GM18517 (cell line): ENCODE results near the gene SUSD6.
"Not testable (repeated sequence)": the region's sequence is repeated elsewhere in the genome, so short reads cannot be mapped to it uniquely, and the experiment has no call there.

Experiments
- ATAC-seq: cut with Tn5 transposase; IDR thresholded peaks from one replicate; pipeline ENCODE4 v1.9.1; 2021; ENCODE audit warnings: mild to moderate bottlenecking, moderate library complexity; ENCODE audit not compliant: unreplicated experiment

SUSD6 gene

DNA sequence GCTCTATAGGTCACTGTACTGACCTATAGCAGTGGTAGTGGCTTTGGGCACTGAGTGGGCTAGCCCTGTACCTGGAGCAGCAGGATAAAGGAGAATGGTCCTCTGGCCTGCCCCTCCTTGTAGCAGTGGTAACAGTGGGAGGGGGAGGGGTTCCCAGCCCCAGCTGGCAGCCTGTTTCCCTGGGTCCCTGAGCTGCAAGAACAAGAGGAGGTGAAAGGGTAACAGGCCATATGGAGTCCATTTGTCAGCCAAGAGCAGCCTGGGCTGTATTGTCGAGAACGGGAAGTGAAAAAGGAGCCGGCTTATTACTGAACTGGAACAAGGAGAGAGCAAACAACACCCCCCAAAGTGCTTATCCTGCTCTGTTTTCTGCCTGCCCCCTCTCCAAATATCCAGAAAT is 81.7 kb downstream of the SUSD6 start:
- ATAC-seq, result no peak

DNA sequence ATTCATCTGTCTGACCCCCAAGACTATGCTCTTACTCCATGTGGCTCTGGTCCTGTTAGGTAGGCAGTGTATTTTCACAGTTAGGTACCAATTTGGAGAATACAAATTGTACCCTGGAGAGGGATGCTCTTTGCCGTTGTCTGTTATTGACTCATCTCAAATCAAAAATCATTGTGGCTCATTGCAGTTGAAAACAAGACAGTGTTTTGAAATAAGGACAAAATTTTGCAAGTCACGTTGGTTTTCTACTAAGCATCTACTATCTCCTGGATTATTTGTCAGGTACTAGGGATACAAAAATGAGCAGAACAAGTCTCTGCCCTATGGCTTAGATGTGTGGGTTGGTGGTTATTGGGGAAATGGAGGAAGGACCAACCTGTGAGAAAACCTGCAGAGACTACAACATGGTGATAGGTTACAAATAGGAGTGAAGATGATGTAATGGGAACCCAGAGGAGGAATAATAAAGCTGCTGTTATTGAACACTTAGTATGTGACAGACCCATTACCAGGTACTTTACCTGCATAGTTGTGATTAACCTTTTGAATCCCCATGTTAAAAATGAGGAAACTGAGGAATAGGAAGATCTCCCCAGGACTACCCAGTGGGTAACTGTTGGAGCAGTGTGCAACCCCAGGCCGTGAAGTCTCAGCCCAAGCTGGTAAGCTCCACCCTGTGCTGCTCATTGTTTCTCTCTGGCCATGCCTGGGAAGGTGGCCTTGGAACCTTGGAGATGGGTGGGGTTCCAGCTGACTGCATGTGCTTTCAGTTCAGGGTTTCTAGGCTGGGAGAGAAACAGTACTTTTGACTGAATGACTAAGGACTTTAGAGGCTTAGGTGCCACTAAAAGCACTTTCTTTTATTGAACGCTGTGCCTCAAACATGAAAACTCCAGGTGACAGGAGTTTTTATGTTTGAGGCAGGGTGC is 82.7 kb downstream of the SUSD6 start:
- peak; percentile 32 for ATAC-seq

DNA sequence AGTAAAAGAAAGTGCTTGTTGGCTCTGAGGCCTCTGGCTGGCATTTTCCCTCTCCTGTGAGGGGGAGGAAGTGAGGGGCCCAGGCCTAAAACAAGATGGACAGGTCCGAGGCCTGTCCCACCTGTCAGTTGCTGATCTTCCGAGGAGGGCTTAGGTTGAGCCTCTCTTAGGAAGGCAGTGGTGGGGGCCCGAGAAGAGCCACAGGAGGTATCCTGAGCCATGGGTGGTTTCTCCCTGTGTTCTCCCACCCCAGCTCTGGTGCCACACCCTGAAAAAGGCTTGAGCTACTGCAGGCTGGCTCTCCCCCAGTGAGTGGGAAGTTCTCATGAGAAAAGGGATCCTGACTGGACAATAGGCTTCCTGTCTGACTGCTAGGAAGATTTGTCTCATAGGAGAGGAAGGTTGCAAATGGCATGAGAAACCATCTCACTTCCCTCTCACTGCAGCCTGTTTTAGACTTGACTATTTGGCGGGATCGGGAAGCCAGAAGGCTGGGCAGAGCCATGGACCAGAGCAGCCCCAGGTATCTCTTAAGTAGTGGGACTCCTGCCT is 83.4 kb downstream of the SUSD6 start:
- ATAC-seq, result no peak

DNA sequence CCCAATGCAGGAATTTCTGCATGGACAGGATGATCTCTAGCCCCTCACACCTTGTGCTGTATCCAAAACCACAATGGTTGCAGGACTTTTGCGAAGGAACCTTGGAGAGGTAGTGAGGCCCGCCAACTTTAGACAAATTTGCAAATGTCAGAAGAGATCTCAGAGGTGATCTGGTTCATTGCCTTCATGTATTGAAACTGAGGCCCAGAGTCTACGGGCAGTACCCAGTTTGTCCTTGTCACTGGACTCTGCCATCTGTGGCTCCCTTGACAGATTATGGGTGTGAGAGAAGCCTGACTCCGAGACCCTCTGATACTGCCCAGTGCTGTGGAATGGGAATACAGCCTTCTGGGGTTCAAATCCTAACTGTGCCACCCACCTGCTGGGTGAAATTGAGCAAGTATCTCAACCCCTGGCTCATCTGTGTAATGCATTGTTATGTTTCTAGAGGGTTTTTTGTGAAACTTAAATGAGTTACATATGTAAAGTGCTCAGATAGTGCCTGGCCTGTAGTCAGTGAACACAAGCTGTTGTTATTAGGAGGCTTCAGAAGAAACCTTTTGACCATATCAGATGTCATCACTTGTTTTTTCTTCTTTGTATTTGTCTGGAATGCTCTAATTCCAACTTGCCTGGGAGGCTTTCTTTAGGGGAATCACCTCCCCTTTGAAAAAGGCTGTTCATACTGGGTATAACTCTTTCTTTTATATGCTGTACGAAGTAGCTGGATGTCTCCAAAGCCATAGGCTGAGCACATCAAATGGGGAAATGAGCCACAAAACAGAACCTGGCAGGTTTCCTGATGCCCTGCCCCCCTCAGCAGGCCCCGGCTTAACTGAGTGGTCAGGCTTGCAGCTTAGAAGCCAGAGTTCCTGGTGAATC is 84.2 kb downstream of the SUSD6 start:
- ATAC-seq, result no peak

DNA sequence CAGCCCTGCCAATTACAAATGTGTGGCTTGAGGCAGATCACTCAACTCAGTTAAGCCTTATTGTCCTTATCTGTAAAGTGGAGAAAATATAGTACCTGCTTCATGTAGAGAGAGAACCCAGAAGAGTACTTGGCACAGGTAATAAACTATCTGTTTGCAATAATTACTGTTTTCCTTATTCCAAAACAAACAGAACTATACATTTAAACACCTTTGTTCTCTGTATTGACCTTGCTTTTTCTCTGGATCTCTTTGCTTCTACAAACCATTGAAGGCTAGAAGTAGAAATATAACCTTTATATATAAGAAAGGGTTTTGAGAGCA is 84.8 kb downstream of the SUSD6 start:
- no peak for ATAC-seq

DNA sequence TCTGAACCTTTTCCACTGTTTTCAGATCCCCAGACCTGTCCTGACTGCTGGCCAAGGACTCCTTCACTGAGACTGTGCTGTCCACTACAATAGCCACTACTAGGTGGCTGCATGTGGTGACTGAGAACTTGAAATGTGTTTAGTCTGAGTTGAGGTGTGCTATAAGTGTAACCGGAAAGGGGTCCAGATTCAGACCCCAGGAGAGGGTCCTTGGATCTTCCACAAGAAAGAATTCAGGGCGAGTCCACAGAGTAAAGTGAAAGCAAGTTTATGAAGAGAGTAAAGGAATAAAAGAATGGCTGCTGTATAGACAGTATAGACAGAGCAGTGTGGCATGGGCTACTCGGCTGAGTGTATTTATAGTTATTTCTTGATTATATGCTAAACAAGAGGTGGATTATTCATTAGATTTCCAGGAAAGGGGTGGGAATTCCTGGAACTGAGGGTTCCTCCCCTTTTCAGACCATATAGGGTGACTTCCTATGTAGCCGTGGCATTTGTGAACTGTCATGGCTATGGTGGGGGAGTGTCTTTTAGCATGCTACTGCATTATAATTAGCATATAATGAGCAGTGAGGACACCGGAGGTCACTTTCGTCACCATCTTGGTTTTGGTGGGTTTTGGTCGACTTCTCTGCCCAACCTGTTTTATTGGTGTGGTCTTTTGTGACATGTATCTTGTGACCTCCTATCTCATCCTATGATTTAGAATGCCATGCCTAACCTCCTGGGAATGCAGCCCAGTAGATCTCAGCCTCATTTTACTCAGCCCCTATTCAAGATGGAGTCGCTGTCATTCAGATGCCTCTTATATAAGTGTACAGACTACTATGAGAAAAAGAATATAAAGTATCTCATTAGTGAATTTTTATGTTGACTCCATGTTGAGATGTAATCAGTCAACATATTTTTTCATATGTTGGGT is 85.5 kb downstream of the SUSD6 start:
- no peak for ATAC-seq

DNA sequence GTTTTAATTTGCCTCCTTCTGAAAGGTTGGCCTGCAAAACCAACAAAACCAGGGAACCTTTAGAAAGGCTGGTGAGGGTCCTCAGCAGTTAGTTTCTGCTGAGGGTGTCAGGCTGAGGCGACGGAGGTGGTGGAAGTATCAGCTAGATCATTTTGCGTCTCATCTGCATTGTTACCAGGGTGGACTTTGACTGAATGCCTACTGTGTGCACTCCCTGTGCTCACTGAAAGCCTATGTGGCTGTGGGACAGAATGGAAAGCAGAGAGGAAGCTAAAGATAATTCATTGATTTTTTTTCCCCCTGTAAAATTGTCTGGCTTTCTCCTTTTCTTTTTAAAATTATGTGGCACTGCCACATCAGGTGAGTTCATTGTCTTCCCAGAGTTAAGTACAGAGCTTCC is 87.2 kb downstream of the SUSD6 start:
- ATAC-seq, result no peak

DNA sequence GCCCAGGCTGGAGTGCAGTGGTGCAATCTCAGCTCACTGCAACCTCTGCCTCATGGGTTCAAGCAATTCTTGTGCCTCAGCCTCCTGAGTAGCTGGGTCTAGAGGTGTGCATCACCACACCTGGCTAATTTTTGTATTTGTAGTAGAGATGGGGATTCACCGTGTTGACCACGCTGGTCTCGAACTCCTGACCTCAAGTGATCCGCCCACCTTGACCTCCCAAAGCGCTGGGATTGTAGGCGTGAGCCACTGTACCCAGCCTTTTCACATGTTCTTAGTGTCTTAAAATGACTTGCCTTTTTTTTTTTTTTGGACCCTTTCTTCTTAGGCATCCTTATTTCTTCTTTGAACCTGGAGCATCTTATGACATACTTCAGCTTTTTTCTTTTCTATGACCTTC is 87.8 kb downstream of the SUSD6 start:
- not testable (repeated sequence) for ATAC-seq

DNA sequence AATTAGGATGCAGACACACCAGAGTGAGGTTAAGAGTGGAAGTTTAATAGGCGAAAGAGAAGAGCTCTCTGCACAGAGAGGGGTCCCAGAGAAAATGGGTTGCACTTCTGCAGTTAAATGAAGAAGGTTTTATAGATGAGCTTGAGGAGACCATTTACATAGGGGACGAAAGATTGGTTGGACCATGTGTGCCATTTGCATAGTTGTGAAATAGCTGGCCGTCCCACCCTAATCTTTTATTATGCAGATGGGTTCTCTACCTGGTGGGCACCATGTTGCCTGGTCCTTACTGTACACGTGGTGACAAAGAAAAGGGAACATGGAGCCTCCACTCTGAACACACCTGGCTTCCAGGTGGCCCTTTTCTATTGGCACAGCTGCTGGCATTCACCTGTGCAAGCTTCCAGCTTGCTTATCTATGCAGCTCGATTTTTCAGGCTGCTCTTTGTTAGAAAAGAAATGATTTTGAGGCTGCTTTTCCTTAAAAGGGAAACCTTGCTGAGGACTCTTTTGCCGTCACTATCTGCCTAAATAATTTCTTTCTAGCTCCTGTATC is 88.4 kb downstream of the SUSD6 start:
- no peak for ATAC-seq

DNA sequence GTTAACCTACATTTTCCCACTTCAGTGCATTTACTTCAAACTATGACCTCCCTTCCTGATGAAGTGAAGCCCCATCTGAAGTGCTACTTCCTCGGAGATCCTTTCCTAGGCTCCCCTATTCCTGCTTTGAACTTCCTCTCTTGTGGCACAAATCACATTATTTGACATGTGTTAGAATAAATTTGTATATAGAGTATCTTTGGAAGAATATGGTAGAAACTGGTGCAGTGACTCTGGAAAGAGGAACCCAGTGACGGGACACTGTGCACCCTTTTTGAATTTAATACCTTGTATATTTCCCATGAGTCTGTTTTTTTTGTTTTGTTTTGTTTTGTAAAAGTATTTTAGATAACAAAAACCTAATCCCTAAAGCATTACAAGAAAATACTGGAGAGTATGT is 89.2 kb downstream of the SUSD6 start:
- no peak for ATAC-seq

DNA sequence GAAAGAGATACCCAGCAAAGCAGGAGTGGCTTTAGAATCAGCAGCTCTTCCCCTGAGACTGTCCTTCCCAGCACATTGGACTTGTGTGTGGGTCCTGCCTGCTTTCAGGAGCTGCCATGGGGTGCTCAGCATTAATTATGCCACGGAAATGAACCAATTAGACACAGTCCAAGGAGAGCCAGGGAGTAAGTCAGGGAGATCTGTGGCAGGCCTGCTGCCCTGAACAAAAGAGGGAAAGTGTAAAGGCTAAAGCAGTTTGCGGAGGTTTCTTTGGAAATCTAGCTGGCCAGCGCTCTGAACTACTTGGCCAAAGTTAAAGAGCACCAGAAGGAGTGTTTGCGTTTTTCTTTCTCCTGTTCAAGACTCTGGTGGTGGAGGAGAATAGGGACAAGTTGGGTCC is 89.9 kb downstream of the SUSD6 start:
- ATAC-seq, result no peak

DNA sequence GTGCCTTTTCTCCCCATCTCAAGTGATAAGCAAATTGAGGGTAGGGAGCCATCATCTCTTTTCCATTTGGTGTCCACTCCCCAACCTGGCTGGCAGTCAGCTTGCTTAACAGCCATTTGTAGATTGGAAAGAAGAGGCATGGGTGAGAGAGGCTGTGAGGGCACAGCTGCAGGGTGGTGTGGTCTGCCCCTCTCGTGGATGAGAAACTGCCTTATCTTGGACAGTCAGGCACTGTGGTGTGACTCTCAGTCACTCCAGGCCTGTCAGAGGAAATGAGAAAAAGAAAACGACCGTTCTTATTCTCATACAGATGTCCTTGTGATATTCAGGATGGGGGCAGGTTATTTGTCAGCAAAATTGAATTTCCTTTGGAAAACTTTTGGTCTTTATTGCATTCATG is 90.5 kb downstream of the SUSD6 start:
- ATAC-seq, result no peak

DNA sequence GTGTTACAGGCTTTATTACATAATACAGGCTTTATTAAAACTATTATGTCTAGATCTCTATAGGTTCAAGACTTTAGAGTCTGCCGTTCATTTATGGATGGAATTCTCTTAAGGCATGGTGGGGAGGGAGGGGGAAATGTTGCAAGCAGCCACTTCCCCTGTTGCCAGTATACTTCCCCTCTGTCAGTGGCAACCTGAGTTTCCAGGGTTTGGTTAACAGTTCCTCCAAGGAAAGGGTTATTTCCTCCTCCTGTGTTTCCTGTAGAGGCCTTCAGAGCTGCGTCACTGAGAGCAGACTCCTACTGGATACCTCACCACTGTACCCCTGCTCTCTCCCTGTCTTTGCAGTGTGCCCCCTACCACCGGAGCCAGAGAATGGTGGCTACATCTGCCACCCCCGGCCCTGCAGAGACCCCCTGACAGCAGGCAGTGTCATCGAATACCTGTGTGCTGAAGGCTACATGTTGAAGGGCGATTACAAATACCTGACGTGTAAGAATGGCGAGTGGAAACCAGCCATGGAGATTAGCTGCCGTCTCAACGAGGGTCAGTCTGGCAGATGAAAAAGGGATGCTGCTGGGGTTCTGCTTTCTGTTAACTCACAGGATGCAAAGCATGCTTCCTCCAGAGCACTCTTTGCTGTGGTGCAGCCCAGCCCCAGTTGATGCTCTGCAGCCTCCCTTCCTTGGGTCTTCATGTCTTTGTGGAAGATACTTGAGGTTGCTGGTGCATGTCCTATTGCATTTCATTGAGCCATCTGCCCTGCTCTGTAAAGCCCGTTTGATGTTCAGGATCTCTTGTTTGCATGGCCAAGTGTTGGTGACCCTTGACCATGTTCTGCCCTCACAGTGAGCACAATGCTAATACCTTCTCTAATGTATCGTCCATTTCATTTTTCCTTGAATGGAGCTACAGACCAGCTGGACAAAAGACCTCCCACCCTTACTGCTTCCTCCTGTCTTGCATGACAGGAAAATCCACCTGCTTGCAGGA is 91.9 kb downstream of the SUSD6 start:
- no peak for ATAC-seq

DNA sequence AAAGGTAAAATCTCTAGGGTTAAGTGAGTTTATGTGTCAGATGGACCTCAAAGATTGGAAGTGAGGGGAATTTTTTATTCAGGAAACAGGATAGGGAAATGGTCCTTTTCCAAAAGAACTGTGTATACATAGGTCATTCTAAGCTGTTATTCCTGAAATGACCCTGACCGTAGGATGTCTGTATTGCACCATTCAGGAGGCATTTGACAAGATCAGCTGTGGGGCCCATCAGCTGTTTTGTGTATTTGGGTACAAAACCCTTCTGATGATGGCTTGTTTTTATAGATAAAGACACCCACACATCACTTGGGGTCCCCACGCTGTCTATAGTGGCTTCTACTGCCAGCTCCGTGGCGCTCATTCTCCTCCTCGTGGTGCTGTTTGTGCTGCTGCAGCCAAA is 92.9 kb downstream of the SUSD6 start:
- ATAC-seq, result no peak

DNA sequence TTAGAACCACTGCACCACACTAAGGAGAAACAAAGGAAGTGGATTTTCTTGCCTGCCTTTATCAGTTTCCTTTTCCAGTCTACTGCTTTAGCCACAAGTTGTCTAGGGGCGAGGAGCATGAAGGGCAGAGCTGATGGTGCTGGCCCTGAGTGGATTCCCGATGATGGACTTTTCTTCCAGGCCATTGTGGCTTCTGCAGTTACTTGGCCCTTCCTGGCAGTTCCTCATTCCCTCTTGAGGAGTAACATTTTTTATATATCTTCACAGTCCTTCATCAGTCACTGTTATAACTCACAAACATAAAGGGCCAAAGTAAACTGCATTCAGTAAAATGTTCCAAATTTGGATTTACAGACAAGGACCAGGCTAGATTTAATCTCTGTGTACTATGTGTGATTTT is 94.3 kb downstream of the SUSD6 start:
- no peak for ATAC-seq

DNA sequence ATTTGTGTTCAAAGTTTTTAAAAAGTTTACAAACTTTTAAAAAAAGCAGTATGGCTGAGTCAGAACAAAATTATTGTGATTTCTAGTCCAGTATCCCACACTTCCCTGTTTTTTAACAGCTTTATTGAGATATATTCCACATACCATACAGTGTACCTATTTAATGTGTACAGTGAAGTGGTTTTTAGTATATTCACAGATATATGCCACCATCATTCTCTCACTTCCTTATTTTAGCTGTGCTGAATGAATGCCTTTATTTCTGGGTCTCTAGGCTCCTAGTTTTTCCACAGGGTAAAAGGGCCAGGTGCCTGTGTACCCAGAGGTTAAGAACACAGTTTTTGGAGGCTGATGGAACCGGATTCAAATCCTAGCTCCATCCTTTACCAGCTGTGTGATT is 96.7 kb downstream of the SUSD6 start:
- ATAC-seq, result no peak

DNA sequence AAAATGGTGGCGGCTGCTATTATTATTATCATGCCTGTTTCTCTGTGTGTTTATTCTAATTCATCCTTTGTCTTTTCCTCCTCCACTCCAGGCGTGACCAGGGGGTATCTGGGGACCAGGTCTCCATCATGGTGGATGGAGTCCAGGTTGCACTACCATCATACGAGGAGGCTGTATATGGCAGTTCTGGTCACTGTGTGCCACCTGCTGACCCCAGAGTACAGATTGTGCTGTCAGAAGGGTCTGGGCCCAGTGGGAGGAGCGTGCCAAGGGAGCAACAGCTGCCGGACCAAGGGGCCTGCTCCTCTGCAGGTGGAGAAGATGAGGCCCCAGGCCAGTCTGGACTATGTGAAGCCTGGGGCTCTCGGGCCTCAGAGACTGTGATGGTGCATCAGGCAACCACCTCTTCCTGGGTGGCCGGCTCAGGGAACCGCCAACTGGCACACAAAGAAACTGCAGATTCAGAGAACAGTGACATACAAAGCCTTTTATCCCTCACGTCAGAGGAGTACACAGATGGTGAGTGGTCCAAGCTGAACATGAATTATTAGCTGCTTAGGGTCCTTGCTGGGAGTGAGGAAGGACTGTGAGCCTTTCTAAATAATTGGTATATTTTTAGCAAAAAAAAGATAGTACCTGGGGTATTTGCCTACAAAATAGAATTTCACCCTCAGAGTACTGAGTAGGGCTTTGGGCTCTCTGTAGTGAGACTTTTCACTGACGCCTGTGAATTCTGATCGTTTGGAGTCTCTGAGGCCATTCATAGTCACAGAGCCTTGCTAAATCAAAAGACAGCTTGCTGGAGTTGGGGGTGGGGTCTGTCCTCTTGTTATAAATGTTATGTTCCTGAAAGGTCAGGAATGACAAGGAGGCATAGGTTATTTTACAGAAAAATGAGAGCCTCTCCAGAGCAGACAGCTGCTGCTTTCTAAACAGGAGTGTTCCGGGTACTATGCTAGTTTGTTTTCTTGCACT is 97.5 kb downstream of the SUSD6 start:
- no peak for ATAC-seq

DNA sequence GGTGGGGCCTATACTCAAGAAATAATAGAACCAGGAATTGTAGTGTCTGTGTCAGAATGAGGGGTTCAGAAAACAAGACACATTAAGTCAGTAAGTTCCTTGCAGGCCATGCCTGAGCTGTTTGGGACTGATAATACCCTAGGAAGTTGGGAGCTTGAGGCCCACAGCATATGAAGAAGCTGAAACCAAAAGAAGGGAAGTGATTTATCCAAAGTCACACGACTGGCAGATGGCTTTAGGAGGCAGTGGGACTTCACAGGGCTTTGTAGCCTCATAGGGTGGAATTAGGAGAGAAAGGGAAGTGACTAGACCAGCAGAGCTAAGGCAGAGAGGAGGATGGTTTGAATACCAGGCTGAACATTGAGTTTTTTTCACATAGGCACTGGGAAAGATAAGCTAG is 99.0 kb downstream of the SUSD6 start:
- no peak for ATAC-seq
